Ramos (cell line): ENCODE data around the gene TTYH1.

Experiments used
- in situ Hi-C: fragments of 300-500 bp; cut with MboI; formaldehyde crosslinking; loops from one replicate; pipeline ENCODE4 v1.14.3; 2022; ENCODE audit warnings: low sequenced_read_pairs; ENCODE audit not compliant: unreplicated experiment

Gene TTYH1

GRCh38 chr19:54391589-54392061, 23.6 kb upstream of the TTYH1 start:
- in situ Hi-C loops, result no loop called here

- in situ Hi-C loops, result no loop called here
These were observed 23.2 kb upstream of the TTYH1 start for GRCh38 chr19:54392105-54392504.

GRCh38 chr19:54393381-54393780, 21.9 kb upstream of the TTYH1 start:
- in situ Hi-C loops, result no loop called here

- in situ Hi-C loops, result no loop called here
These were observed 19.6 kb upstream of the TTYH1 start for GRCh38 chr19:54395685-54396084.

GRCh38 chr19:54399189-54399588, 16.1 kb upstream of the TTYH1 start:
- in situ Hi-C loops, result no loop called here

GRCh38 chr19:54400913-54401312, 14.4 kb upstream of the TTYH1 start:
- in situ Hi-C loops, result no loop called here

- in situ Hi-C loops, result no loop called here
These were observed 12.2 kb upstream of the TTYH1 start for GRCh38 chr19:54403054-54403453.

GRCh38 chr19:54405628-54406027, 9.6 kb upstream of the TTYH1 start:
- in situ Hi-C loops, result no loop called here

GRCh38 chr19:54407780-54408179, 7.5 kb upstream of the TTYH1 start:
- in situ Hi-C loops, result no loop called here

- in situ Hi-C loops, result no loop called here
These were observed 6.7 kb upstream of the TTYH1 start for GRCh38 chr19:54408456-54409026.

GRCh38 chr19:54411033-54411432, 4.2 kb upstream of the TTYH1 start:
- in situ Hi-C loops, result no loop called here

GRCh38 chr19:54412877-54413276, 2.4 kb upstream of the TTYH1 start:
- in situ Hi-C loops, result no loop called here

GRCh38 chr19:54414156-54414555, 1.1 kb upstream of the TTYH1 start:
- in situ Hi-C loops, result no loop called here

GRCh38 chr19:54415901-54416673, 823 bp downstream of the TTYH1 start:
- in situ Hi-C loops, result no loop called here

- in situ Hi-C loops, result no loop called here
These were observed 1.6 kb downstream of the TTYH1 start for GRCh38 chr19:54416695-54417491.

- in situ Hi-C loops, result no loop called here
These were observed 3.0 kb downstream of the TTYH1 start for GRCh38 chr19:54418030-54418929.

- in situ Hi-C loops, result no loop called here
These were observed 3.9 kb downstream of the TTYH1 start for GRCh38 chr19:54418930-54419800.

GRCh38 chr19:54420068-54420382, 4.8 kb downstream of the TTYH1 start:
- in situ Hi-C loops, result no loop called here

- in situ Hi-C loops, result no loop called here
These were observed 5.3 kb downstream of the TTYH1 start for GRCh38 chr19:54420383-54421168.
